Heart left ventricle (tissue), 13 donors: Measurements from ENCODE around the gene AEBP2.

Experiments
- CTCF ChIP-seq, 12 donors: fragments of 200-600 bp; sonication (generic) in 4 of 12; IDR thresholded peaks; one replicate each; pipeline versions ENCODE4 v1.5.0 to v1.8.0; 2018 to 2022; ENCODE audit warnings: antibody characterized with exemption in 12 of 12, mild to moderate bottlenecking in 5 of 12
- POLR2A ChIP-seq, 2 donors: fragments of 450-650 bp; IDR thresholded peaks; one replicate each; pipeline ENCODE4 v1.6.1; 2017; ENCODE audit warnings: antibody characterized with exemption in 2 of 2, mild to moderate bottlenecking in 2 of 2, moderate library complexity in 2 of 2
- donor health status: ischemic (EF 13 %, LVEDD 7.1; RV severe dilation, severe dysfunction).
- donor health status: DM: no; HTN: yes; CAD: no.
- donor health status: DM: no; HTN: no; CAD: no.
- donor health status: ischemic (EF 25% LVEDD 6.9; RV normal size, moderate dysfunction).
- donor health status: ischemic (EF 25% LVEDD 5.7; RV mildly dilated, moderate dysfunction).
- donor health status: ischemic (EF 35%, LVEDD 5.7; RV mildly dilated, moderate dysfunction).
- donor health status: nonischemic (EF 11% LVEDD 7.7; RV severe dilation, severe dysfunction).
- donor health status: DM: yes; HTN: yes; CAD: no.
- donor health status: PGD.
- donor health status: ischemic (EF 29% LVEDD 5.4; RV normal size, mild dysfunction).
- donor health status: nonischemic (EF 23%, LVEDD 6.1; RV moderate dilation, normal function).

- TF ChIP-seq POLR2A (IDR thresholded peaks at IDR 0.05): no peak
- TF ChIP-seq CTCF (IDR thresholded peaks at IDR 0.05): no peak
Measured at GRCh38 chr12:19483727-19484126, 44.4 kb downstream of the AEBP2 start.
